NCI-H128 (cell line): ENCODE data around the gene TMEM51.
"Not testable (repeated sequence)": the region's sequence is repeated elsewhere in the genome, so short reads cannot be mapped to it uniquely, and the experiment has no call there.

ENCODE experiments used
- DNase-seq: peaks from one replicate; lab custom pipeline; 2025; ENCODE audit not compliant: unreplicated experiment; lab: John Stamatoyannopoulos, UW

The TMEM51 gene

GRCh38 chr1:15175324-15176094 lies 22.0 kb downstream of the TMEM51 start:
- DNase-seq = not testable (repeated sequence)

GRCh38 chr1:15176120-15176519 lies 22.6 kb downstream of the TMEM51 start:
- no peak for DNase-seq

GRCh38 chr1:15176898-15177665 lies 23.5 kb downstream of the TMEM51 start:
- DNase-seq = no peak

GRCh38 chr1:15177710-15178166 lies 24.2 kb downstream of the TMEM51 start:
- no peak for DNase-seq

GRCh38 chr1:15178571-15179484 lies 25.3 kb downstream of the TMEM51 start:
- no peak for DNase-seq

- no peak for DNase-seq
These were observed 25.9 kb downstream of the TMEM51 start for GRCh38 chr1:15179485-15179883.

GRCh38 chr1:15180189-15180588 lies 26.6 kb downstream of the TMEM51 start:
- DNase-seq = no peak

GRCh38 chr1:15180945-15181523 lies 27.5 kb downstream of the TMEM51 start:
- DNase-seq = no peak

- DNase-seq = no peak
These were observed 28.0 kb downstream of the TMEM51 start for GRCh38 chr1:15181564-15181963.

- DNase-seq = no peak
These were observed 31.1 kb downstream of the TMEM51 start for GRCh38 chr1:15184436-15185241.

GRCh38 chr1:15185617-15186016 lies 32.1 kb downstream of the TMEM51 start:
- DNase-seq = no peak

- no peak for DNase-seq
These were observed 32.7 kb downstream of the TMEM51 start for GRCh38 chr1:15186073-15186845.

GRCh38 chr1:15186846-15187151 lies 33.3 kb downstream of the TMEM51 start:
- no peak for DNase-seq

- no peak for DNase-seq
These were observed 33.9 kb downstream of the TMEM51 start for GRCh38 chr1:15187175-15188129.

GRCh38 chr1:15188130-15188524 lies 34.6 kb downstream of the TMEM51 start:
- no peak for DNase-seq

GRCh38 chr1:15188678-15189077 lies 35.1 kb downstream of the TMEM51 start:
- no peak for DNase-seq

GRCh38 chr1:15189692-15190370 lies 36.3 kb downstream of the TMEM51 start:
- DNase-seq = no peak

- DNase-seq = no peak
These were observed 37.7 kb downstream of the TMEM51 start for GRCh38 chr1:15191267-15191666.
